A673 (cell line): Measurements from ENCODE around the gene CASKIN1.

ENCODE experiments used
- EZH2 ChIP-seq: fragments of 200-600 bp; sonication (generic); IDR thresholded peaks from 2 replicates; pipeline ENCODE4 v1.6.1; 2017; ENCODE audit warnings: borderline replicate concordance, low read depth, mild to moderate bottlenecking, mixed read lengths, antibody characterized with exemption, low read length; ENCODE audit not compliant: poor library complexity, severe bottlenecking
- TF ChIP-seq, protein P1 (sequence below): fragments of 300-800, 200-600 bp; sonication (generic); conservative IDR thresholded peaks from 2 replicates; pipeline ENCODE4 v1.5.1; 2017; ENCODE audit warnings: low read depth, mild to moderate bottlenecking, antibody characterized with exemption, low read length, moderate library complexity, mixed read lengths

DNA sequence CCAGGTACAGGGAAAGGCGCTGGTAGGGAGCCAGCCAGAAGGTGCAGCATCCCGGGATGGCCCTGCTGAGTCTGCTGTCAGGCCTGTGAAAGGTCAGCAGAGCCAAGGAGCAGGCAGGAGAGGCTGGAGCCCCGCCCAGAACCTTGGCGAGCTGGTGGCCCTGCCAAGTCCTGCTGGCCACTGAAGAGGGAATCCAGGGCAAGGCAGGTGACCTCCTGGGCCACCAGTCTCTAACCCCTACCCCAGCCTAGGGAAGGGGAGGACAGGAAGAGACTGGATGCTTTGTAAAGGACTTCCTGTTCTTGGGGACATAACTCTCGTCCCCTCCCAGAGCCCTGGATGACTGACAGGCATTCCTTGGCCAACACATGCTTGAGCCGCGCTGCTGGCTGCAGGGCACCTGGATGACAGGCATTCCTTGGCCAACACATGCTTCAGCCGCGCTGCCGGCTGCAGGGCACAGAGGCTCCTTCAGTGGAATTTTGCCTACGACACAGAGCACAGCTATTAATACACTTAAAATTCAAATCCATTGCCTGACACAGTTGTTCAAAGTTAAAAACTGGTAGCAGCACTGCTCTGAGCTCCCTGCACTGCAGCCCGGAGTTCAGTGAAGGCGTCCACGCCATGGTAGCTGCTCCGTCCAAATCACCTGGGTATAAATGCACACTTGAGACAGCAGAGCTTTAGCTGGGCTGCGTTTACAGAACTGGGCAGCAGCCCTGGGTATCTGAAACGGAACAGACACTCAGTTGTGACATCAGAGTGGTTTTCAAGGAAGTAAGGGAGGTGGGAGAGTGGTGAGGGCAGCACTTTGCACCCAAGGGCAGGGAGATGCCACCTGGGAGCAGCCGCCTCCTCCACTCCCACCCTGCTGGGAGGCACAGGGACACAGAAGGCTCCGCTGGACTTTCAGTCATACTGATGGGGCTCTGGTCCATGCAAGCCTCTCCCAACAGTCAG lies 16.2 kb upstream of the CASKIN1 start:
- TF ChIP-seq, protein P1, sequence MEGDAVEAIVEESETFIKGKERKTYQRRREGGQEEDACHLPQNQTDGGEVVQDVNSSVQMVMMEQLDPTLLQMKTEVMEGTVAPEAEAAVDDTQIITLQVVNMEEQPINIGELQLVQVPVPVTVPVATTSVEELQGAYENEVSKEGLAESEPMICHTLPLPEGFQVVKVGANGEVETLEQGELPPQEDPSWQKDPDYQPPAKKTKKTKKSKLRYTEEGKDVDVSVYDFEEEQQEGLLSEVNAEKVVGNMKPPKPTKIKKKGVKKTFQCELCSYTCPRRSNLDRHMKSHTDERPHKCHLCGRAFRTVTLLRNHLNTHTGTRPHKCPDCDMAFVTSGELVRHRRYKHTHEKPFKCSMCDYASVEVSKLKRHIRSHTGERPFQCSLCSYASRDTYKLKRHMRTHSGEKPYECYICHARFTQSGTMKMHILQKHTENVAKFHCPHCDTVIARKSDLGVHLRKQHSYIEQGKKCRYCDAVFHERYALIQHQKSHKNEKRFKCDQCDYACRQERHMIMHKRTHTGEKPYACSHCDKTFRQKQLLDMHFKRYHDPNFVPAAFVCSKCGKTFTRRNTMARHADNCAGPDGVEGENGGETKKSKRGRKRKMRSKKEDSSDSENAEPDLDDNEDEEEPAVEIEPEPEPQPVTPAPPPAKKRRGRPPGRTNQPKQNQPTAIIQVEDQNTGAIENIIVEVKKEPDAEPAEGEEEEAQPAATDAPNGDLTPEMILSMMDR = no peak
- no peak for TF ChIP-seq EZH2
